ENCODE data around the gene CCDC61. TPM values are rescaled to one million over a fixed set of nuclear protein-coding genes. Genes with fewer than 3 reads are reported as not detected.

Gene CCDC61
- total RNA-seq, 4 donors from 2014 or later = 7.4 to 16.5 (median 10.8) TPM

DNA sequence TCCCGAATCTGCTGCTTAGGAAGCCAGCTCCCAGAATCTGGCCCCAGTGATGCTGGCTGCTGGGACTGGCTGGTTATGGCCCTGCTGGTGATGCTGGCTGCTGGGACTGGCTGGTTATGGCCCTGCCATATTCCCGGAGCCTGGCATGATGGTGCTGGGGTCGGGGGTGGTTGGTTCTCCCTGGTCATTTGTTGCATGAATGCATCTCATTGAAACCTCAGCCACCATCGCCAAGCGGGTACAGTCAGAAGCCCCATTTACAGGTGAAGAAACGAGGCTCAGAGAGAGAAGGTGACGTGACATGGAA is 25.5 kb downstream of the CCDC61 start:
- Histone ChIP-seq H3K4me3 (no peak overlapping the region), H3K9me3 (no peaks in the 10 kb centered on the region), H3K36me3 (no peaks in the 10 kb centered on the region), H3K27ac (no peak overlapping the region), H3K27me3 (peaks cover 0 to 11% of the 10 kb centered on the region in 2 donors), H3K4me1 (peaks cover 0 to 7% (median 4%) of the 10 kb centered on the region in 4 donors)
- TF ChIP-seq POLR2A (IDR thresholded peaks at IDR 0.05) = no peak
- TF ChIP-seq CTCF (IDR thresholded peaks at IDR 0.05) = no peak
- no peak for DNase-seq

DNA sequence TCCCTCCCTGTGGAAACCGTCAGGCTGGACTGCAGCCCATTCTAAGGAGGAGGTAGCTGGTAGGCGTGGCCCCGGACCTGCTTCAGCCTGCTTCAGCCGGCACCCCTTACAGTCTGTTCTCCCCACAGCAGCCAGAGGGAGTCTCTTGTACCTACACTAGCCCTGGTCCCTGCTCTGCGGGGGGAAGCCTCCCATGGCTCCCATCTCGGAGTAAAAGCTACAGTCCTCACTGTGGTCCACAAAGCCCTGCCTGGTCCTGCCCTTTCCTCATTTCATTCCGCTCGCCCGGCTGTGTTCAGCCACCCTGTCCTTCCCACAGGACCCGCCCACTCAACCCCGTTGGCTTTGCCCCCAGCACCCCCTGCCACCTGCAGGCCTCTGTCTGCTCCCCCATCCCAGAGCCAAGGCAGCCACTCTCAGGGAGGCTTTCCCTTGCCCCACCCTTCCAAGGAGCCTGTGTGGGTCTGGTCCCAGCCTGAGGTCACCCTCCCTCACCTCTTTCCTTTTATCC is 26.3 kb downstream of the CCDC61 start:
- no peaks in the 10 kb centered on the region for H3K4me1 ChIP-seq
- DNase-seq = no peak
- TF ChIP-seq CTCF (IDR thresholded peaks at IDR 0.05) = peak in 1 of 6 experiments; percentile 9
- TF ChIP-seq POLR2A (IDR thresholded peaks at IDR 0.05) = no peak
- no peaks in the 10 kb centered on the region for H3K9me3 ChIP-seq
- H3K4me3 ChIP-seq = no peak overlapping the region
- no peak overlapping the region for H3K27ac ChIP-seq
- H3K36me3 ChIP-seq = no peaks in the 10 kb centered on the region
- peaks cover 0 to 11% of the 10 kb centered on the region in 2 donors for H3K27me3 ChIP-seq

GRCh38 chr19:46022061-46022430 is 26.8 kb downstream of the CCDC61 start:
- TF ChIP-seq POLR2A (IDR thresholded peaks at IDR 0.05) (no peak), CTCF (IDR thresholded peaks at IDR 0.05) (no peak)
- Histone ChIP-seq H3K4me3 (no peak overlapping the region), H3K9me3 (no peaks in the 10 kb centered on the region), H3K4me1 (no peaks in the 10 kb centered on the region), H3K27me3 (peaks cover 0 to 11% of the 10 kb centered on the region in 2 donors), H3K27ac (no peak overlapping the region), H3K36me3 (no peaks in the 10 kb centered on the region)
- DNase-seq = peak in 1 of 3 donors; percentile 45

- no peaks in the 10 kb centered on the region for H3K36me3 ChIP-seq
- H3K27ac ChIP-seq = no peak within 1 kb of the TSS
- H3K4me1 ChIP-seq = no peaks in the 10 kb centered on the region
- peak in 1 of 3 donors; percentile 38 for DNase-seq
- no peak for TF ChIP-seq CTCF (IDR thresholded peaks at IDR 0.05)
- peaks cover 0 to 11% of the 10 kb centered on the region in 2 donors for H3K27me3 ChIP-seq
- H3K4me3 ChIP-seq = no peak within 1 kb of the TSS
- H3K9me3 ChIP-seq = no peaks in the 10 kb centered on the region
Observed at GRCh38 chr19:46022431-46023310, 27.4 kb downstream of the CCDC61 start, which contains the start of gene PGLYRP1. TSS of gene PGLYRP1 (minus strand) at chr19:46023053. CDS start at chr19:46023021, 32 bp downstream.

DNA sequence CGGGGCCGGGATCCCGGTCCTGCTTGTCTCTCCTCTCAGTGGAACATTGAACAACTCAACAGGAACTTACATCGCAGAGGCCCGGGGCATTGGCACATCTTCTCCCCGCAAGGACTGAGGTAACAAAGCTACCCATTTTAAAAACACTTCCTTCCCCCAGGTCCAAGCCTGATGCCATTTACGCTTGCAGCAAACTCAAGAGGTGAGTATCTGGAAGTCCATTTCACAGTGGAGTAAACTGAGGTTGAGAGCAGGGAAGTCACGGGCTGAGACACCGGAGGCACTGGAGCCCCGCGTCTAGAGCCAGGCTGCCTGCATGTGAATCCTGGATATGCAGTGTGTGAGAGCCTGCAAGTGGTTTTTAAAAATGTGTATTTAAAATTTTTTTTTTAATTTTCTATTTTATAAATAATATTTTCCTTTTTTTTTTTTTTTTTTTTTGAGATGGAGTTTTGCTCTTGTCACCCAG is 28.1 kb downstream of the CCDC61 start:
- H3K27ac ChIP-seq = no peak overlapping the region
- no peaks in the 10 kb centered on the region for H3K9me3 ChIP-seq
- peak in 1 of 3 donors; percentile 37 for DNase-seq
- no peak overlapping the region for H3K4me3 ChIP-seq
- no peaks in the 10 kb centered on the region for H3K4me1 ChIP-seq
- H3K27me3 ChIP-seq = peaks cover 0 to 11% of the 10 kb centered on the region in 2 donors
- H3K36me3 ChIP-seq = no peaks in the 10 kb centered on the region
- TF ChIP-seq POLR2A (IDR thresholded peaks at IDR 0.05) (no peak), CTCF (IDR thresholded peaks at IDR 0.05) (no peak)

Measured in Peyer's patch (tissue), 4 donors.